SU-DHL-6 (cell line): ENCODE data around the gene RASSF4.

Source experiments
- H2AFZ ChIP-seq: fragments of 200-600 bp; sonication (generic); 2 replicates; pipeline ENCODE4 v1.6.1; 2014; ENCODE audit warnings: low read depth, mild to moderate bottlenecking, moderate library complexity, mixed read lengths, antibody characterized with exemption, low read length; ENCODE audit not compliant: severe bottlenecking
- H3F3A ChIP-seq: fragments of 200-600 bp; shearing (Covaris generic); 2 replicates; pipeline ENCODE4 v1.6.0; 2016; ENCODE audit warnings: antibody characterized with exemption, mild to moderate bottlenecking; ENCODE audit not compliant: insufficient read depth
- H3K27ac ChIP-seq: fragments of 200-600 bp; sonication (generic); 2 replicates; pipeline ENCODE4 v1.5.1; 2016; ENCODE audit warnings: low read depth, mild to moderate bottlenecking, low read length, moderate library complexity, mixed read lengths
- H3K27me3 ChIP-seq: fragments of 200-600 bp; sonication (generic), shearing (Covaris generic); 2 replicates; pipeline ENCODE4 v1.6.0; 2014; ENCODE audit warnings: mild to moderate bottlenecking, low read length
- H3K36me3 ChIP-seq: fragments of 200-600 bp; sonication (generic); 2 replicates; pipeline ENCODE4 v1.6.1; 2014; ENCODE audit warnings: mild to moderate bottlenecking, low read length, mixed read lengths
- H3K4me2 ChIP-seq: fragments of 300-600, 200-600 bp; shearing (Covaris generic), sonication (generic); 2 replicates; pipeline ENCODE4 v1.6.0; 2014; ENCODE audit warnings: low read length, low read depth, mild to moderate bottlenecking; ENCODE audit not compliant: poor library complexity, severe bottlenecking
- H3K4me3 ChIP-seq: fragments of 200-600 bp; sonication (generic); 2 replicates; pipeline ENCODE4 v1.5.1; 2014; ENCODE audit warnings: antibody characterized with exemption, low read length, mild to moderate bottlenecking, mixed read lengths; ENCODE audit not compliant: insufficient read depth, poor library complexity, severe bottlenecking
- H3K79me2 ChIP-seq: fragments of 200-600 bp; sonication (generic); 2 replicates; pipeline ENCODE4 v1.6.1; 2014; ENCODE audit warnings: mild to moderate bottlenecking, low read length, moderate library complexity; ENCODE audit not compliant: insufficient read depth
- H3K9ac ChIP-seq: fragments of 200-600 bp; sonication (generic); 2 replicates; pipeline ENCODE4 v1.7.0; 2014; ENCODE audit warnings: mild to moderate bottlenecking, low read length
- H3K9me2 ChIP-seq: fragments of 200-600 bp; sonication (generic); replicated peaks from 2 replicates; pipeline ENCODE4 v1.6.1; 2014; ENCODE audit warnings: low read length; ENCODE audit not compliant: insufficient read depth
- H3K9me3 ChIP-seq: fragments of 200-600 bp; sonication (generic); 2 replicates; pipeline ENCODE4 v1.6.1; 2014; ENCODE audit warnings: low read length, mixed read lengths; ENCODE audit not compliant: insufficient read depth
- H4K20me1 ChIP-seq: fragments of 200-600 bp; sonication (generic); 2 replicates; pipeline ENCODE4 v1.6.1; 2014; ENCODE audit warnings: low read depth, mild to moderate bottlenecking, antibody characterized with exemption, low read length, moderate library complexity, mixed read lengths
- CTCF ChIP-seq: fragments of 200-600 bp; sonication (generic); IDR thresholded peaks from one replicate; pipeline ENCODE4 v1.5.1; 2017; ENCODE audit warnings: antibody characterized with exemption, mild to moderate bottlenecking, low read length, moderate library complexity; ENCODE audit not compliant: insufficient read depth, poor library complexity, severe bottlenecking
- EZH2phosphoT487 ChIP-seq: fragments of 200-600 bp; sonication (generic), shearing (Covaris generic); conservative IDR thresholded peaks from 2 replicates; pipeline ENCODE4 v1.6.1; 2018; ENCODE audit warnings: mild to moderate bottlenecking, antibody characterized with exemption, low read length, moderate library complexity, mixed read lengths

RASSF4 gene

GRCh38 chr10:44975431-44976331 is 16.1 kb downstream of the RASSF4 start:
- Histone ChIP-seq H2AFZ (no peak overlapping the region), H3F3A (no peaks in the 10 kb centered on the region), H3K79me2 (no peaks in the 10 kb centered on the region), H3K27me3 (no peaks in the 10 kb centered on the region), H3K27ac (no peak overlapping the region), H4K20me1 (no peaks in the 10 kb centered on the region), H3K36me3 (no peaks in the 10 kb centered on the region), H3K9ac (no peak overlapping the region), H3K4me2 (no peak overlapping the region), H3K9me3 (no peaks in the 10 kb centered on the region), H3K9me2 (no peaks in the 10 kb centered on the region), H3K4me3 (no peak overlapping the region)
- TF ChIP-seq CTCF (no peak), EZH2phosphoT487 (no peak)

- Histone ChIP-seq H3K36me3 (no peaks in the 10 kb centered on the region), H2AFZ (no peak overlapping the region), H3K9me3 (no peaks in the 10 kb centered on the region), H3K4me3 (no peak overlapping the region), H3K27me3 (no peaks in the 10 kb centered on the region), H3K27ac (no peak overlapping the region), H3K9me2 (no peaks in the 10 kb centered on the region), H3K4me2 (no peak overlapping the region), H3K79me2 (no peaks in the 10 kb centered on the region), H4K20me1 (no peaks in the 10 kb centered on the region), H3F3A (no peaks in the 10 kb centered on the region), H3K9ac (no peak overlapping the region)
- TF ChIP-seq EZH2phosphoT487 (no peak), CTCF (no peak)
Observed at GRCh38 chr10:44976352-44977198, 17.0 kb downstream of the RASSF4 start.

- no peaks in the 10 kb centered on the region for H4K20me1 ChIP-seq
- H3K4me3 ChIP-seq: no peak overlapping the region
Observed at GRCh38 chr10:44977287-44978212, 17.9 kb downstream of the RASSF4 start.

More at GRCh38 chr10:44977287-44978212, 17.9 kb downstream of the RASSF4 start:
- TF ChIP-seq EZH2phosphoT487 (no peak), CTCF (no peak)
- H3F3A ChIP-seq: no peaks in the 10 kb centered on the region
- no peak overlapping the region for H3K27ac ChIP-seq
- H2AFZ ChIP-seq: no peak overlapping the region
- H3K9me3 ChIP-seq: no peaks in the 10 kb centered on the region
- H3K36me3 ChIP-seq: no peaks in the 10 kb centered on the region
- no peak overlapping the region for H3K4me2 ChIP-seq
- no peaks in the 10 kb centered on the region for H3K79me2 ChIP-seq
- no peak overlapping the region for H3K9ac ChIP-seq
- no peaks in the 10 kb centered on the region for H3K9me2 ChIP-seq
- H3K27me3 ChIP-seq: no peaks in the 10 kb centered on the region
